ENCODE results near the gene SDK1. TPM values are rescaled to one million over a fixed set of nuclear protein-coding genes. Genes with fewer than 3 reads are reported as not detected.

SDK1 gene
- total and polyA plus RNA-seq, 2 of the 8 experiments (the other 6 are each of a cell fraction or from before 2014, with no cell fraction given), result 3.3 to 7.2 TPM

DNA sequence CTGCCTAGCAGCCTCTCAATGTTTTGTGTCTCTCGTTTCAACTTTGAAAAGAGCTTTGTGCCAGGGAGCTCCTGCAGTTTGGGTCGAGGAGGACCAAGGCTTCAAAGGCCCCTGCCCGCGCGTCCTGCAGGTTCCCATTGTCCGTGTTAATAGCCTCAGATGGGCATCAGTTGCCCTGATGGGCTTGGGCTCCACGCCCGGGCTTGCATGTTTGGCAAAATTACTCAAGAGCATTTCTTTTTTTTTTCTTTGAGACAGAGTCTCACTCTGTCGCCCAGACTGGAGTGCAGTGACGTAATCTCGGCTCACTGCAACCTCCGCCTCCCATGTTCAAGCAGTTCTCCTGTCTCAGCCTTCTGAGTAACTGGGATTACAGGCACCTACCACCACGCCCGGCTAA, 636.6 kb downstream of the SDK1 start (continued):
- TF ChIP-seq, protein P1, sequence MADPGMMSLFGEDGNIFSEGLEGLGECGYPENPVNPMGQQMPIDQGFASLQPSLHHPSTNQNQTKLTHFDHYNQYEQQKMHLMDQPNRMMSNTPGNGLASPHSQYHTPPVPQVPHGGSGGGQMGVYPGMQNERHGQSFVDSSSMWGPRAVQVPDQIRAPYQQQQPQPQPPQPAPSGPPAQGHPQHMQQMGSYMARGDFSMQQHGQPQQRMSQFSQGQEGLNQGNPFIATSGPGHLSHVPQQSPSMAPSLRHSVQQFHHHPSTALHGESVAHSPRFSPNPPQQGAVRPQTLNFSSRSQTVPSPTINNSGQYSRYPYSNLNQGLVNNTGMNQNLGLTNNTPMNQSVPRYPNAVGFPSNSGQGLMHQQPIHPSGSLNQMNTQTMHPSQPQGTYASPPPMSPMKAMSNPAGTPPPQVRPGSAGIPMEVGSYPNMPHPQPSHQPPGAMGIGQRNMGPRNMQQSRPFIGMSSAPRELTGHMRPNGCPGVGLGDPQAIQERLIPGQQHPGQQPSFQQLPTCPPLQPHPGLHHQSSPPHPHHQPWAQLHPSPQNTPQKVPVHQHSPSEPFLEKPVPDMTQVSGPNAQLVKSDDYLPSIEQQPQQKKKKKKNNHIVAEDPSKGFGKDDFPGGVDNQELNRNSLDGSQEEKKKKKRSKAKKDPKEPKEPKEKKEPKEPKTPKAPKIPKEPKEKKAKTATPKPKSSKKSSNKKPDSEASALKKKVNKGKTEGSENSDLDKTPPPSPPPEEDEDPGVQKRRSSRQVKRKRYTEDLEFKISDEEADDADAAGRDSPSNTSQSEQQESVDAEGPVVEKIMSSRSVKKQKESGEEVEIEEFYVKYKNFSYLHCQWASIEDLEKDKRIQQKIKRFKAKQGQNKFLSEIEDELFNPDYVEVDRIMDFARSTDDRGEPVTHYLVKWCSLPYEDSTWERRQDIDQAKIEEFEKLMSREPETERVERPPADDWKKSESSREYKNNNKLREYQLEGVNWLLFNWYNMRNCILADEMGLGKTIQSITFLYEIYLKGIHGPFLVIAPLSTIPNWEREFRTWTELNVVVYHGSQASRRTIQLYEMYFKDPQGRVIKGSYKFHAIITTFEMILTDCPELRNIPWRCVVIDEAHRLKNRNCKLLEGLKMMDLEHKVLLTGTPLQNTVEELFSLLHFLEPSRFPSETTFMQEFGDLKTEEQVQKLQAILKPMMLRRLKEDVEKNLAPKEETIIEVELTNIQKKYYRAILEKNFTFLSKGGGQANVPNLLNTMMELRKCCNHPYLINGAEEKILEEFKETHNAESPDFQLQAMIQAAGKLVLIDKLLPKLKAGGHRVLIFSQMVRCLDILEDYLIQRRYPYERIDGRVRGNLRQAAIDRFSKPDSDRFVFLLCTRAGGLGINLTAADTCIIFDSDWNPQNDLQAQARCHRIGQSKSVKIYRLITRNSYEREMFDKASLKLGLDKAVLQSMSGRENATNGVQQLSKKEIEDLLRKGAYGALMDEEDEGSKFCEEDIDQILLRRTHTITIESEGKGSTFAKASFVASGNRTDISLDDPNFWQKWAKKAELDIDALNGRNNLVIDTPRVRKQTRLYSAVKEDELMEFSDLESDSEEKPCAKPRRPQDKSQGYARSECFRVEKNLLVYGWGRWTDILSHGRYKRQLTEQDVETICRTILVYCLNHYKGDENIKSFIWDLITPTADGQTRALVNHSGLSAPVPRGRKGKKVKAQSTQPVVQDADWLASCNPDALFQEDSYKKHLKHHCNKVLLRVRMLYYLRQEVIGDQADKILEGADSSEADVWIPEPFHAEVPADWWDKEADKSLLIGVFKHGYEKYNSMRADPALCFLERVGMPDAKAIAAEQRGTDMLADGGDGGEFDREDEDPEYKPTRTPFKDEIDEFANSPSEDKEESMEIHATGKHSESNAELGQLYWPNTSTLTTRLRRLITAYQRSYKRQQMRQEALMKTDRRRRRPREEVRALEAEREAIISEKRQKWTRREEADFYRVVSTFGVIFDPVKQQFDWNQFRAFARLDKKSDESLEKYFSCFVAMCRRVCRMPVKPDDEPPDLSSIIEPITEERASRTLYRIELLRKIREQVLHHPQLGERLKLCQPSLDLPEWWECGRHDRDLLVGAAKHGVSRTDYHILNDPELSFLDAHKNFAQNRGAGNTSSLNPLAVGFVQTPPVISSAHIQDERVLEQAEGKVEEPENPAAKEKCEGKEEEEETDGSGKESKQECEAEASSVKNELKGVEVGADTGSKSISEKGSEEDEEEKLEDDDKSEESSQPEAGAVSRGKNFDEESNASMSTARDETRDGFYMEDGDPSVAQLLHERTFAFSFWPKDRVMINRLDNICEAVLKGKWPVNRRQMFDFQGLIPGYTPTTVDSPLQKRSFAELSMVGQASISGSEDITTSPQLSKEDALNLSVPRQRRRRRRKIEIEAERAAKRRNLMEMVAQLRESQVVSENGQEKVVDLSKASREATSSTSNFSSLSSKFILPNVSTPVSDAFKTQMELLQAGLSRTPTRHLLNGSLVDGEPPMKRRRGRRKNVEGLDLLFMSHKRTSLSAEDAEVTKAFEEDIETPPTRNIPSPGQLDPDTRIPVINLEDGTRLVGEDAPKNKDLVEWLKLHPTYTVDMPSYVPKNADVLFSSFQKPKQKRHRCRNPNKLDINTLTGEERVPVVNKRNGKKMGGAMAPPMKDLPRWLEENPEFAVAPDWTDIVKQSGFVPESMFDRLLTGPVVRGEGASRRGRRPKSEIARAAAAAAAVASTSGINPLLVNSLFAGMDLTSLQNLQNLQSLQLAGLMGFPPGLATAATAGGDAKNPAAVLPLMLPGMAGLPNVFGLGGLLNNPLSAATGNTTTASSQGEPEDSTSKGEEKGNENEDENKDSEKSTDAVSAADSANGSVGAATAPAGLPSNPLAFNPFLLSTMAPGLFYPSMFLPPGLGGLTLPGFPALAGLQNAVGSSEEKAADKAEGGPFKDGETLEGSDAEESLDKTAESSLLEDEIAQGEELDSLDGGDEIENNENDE (IDR thresholded peaks at IDR 0.05; ENCODE audit: insufficient replicate concordance, low read length), result no peak
- TF ChIP-seq RFX5 (IDR thresholded peaks at IDR 0.05; ENCODE audit: borderline replicate concordance, low read depth, low read length) (no peak), SIRT6 (IDR thresholded peaks at IDR 0.05; ENCODE audit: low read length) (no peak), CTBP2 (IDR thresholded peaks at IDR 0.05; ENCODE audit: borderline replicate concordance, insufficient read depth, insufficient read length, low read length) (no peak), FOSL1 (IDR thresholded peaks at IDR 0.05; ENCODE audit: insufficient read depth, low read depth, low read length) (no peak), CBX5 (IDR thresholded peaks at IDR 0.05; ENCODE audit: low read depth, low read length) (no peak), PHF8 (conservative IDR thresholded peaks at IDR 0.05; ENCODE audit: low read depth, low read length) (no peak)
